Inflammatory macrophage treated with lipopolysaccharide for 1 hour (primary cell): ENCODE results near the gene UNK.
"Not testable (repeated sequence)": the region's sequence is repeated elsewhere in the genome, so short reads cannot be mapped to it uniquely, and the experiment has no call there.

Experiments used
- DNase-seq, 2 donors: peaks; one replicate each; pipeline ENCODE4 v3.0.0-alpha.2; 2020 to 2022

The UNK gene

GRCh38 chr17:75836605-75837004, 52.0 kb downstream of the UNK start:
- no peak for DNase-seq

- no peak for DNase-seq
These were observed 53.3 kb downstream of the UNK start for GRCh38 chr17:75837899-75838298.

GRCh38 chr17:75838410-75838809, 53.8 kb downstream of the UNK start:
- no peak for DNase-seq

- no peak for DNase-seq
These were observed 55.6 kb downstream of the UNK start for GRCh38 chr17:75839942-75840798.

GRCh38 chr17:75840799-75841164, 56.2 kb downstream of the UNK start:
- DNase-seq: no peak

- DNase-seq: no peak
These were observed 57.8 kb downstream of the UNK start for GRCh38 chr17:75842411-75842810.

- DNase-seq: no peak
These were observed 58.5 kb downstream of the UNK start for GRCh38 chr17:75842963-75843576.

GRCh38 chr17:75843577-75844529, 59.2 kb downstream of the UNK start, which contains the start of gene UNC13D:
UNC13D (minus strand) TSS chr17:75844404; CDS start chr17:75844337, 67 bp downstream.
- DNase-seq: peak; percentile 78 to 80

GRCh38 chr17:75844530-75845057, 60.0 kb downstream of the UNK start:
- DNase-seq: no peak

GRCh38 chr17:75845058-75845711, 60.6 kb downstream of the UNK start:
- DNase-seq: peak; percentile 88 to 91

GRCh38 chr17:75845933-75846691, 61.5 kb downstream of the UNK start:
- DNase-seq: no peak

GRCh38 chr17:75846692-75847613, 62.3 kb downstream of the UNK start:
- no peak for DNase-seq

- DNase-seq: no peak
These were observed 63.3 kb downstream of the UNK start for GRCh38 chr17:75847614-75848522.

GRCh38 chr17:75848523-75849278, 64.1 kb downstream of the UNK start:
- peak in 1 of 2 donors; percentile 76 for DNase-seq

GRCh38 chr17:75849279-75849646, 64.7 kb downstream of the UNK start:
- DNase-seq: no peak

- no peak for DNase-seq
These were observed 65.1 kb downstream of the UNK start for GRCh38 chr17:75849724-75850123.

- no peak for DNase-seq
These were observed 66.5 kb downstream of the UNK start for GRCh38 chr17:75850928-75851692.

GRCh38 chr17:75851693-75851991, 67.0 kb downstream of the UNK start:
- DNase-seq: not testable (repeated sequence)
